AG09319 (cell line): ENCODE measurements around the gene SCAI.
"Not testable (repeated sequence)": the region's sequence is repeated elsewhere in the genome, so short reads cannot be mapped to it uniquely, and the experiment has no call there.

ENCODE experiments used
- DNase-seq: peaks from one replicate; pipeline ENCODE4 v3.0.0-alpha.2; 2010; ENCODE audit warnings: low read depth; ENCODE audit errors: extremely low read depth
- TF ChIP-seq, protein P1 (sequence below): IDR thresholded peaks from 2 replicates; pipeline ENCODE4 v1.5.1; 2011; ENCODE audit warnings: low read depth, mild to moderate bottlenecking, inconsistent platforms, low read length, moderate library complexity

Gene SCAI

DNA sequence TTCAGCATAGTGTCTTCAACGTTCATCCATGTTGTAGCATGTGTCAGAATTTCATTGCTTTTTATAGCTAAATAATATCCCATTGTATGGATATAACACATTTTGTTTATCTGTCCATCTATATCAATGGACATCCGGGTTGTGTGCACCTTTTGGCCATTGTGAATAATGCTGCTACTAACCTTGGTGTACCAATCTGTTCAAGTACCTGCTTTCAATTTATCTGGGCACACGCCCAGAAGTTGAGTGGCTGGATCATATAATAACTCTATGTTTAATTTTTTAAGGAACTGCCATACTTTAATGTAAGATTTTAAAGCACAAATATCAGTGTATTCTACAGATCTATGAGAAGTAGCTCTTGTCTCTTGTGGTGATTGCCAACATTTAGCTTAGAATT, 43.5 kb downstream of the SCAI start:
- TF ChIP-seq, protein P1, sequence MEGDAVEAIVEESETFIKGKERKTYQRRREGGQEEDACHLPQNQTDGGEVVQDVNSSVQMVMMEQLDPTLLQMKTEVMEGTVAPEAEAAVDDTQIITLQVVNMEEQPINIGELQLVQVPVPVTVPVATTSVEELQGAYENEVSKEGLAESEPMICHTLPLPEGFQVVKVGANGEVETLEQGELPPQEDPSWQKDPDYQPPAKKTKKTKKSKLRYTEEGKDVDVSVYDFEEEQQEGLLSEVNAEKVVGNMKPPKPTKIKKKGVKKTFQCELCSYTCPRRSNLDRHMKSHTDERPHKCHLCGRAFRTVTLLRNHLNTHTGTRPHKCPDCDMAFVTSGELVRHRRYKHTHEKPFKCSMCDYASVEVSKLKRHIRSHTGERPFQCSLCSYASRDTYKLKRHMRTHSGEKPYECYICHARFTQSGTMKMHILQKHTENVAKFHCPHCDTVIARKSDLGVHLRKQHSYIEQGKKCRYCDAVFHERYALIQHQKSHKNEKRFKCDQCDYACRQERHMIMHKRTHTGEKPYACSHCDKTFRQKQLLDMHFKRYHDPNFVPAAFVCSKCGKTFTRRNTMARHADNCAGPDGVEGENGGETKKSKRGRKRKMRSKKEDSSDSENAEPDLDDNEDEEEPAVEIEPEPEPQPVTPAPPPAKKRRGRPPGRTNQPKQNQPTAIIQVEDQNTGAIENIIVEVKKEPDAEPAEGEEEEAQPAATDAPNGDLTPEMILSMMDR, result no peak
- DNase-seq, result no peak

DNA sequence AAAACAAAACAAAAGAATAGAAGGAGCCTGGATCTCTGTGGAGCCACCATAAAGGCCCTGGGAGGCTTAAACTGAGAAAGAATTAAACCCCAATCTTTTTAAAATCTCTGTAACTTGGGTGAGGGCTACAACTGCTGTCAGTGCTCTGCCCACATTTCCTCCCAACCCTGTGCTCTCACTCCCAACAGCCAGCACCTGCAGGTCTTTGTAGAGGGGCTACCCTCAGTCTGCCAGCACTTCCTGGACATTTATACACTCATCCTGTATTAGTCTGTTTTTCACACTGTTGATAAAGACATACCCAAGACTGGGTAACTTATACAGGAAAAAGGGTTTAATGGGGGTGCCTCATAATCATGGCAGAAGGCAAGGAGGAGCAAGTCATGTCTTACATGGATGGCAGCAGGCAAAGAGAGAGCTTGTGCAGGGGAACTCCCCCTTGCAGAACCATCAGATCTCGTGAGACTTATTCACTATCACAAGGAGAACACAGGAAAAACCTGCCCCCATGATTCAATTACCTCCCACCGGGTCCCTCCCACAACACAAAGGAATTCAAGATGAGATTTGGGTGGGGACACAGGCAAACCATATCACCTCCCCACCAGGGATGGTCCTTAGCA, 47.4 kb downstream of the SCAI start:
- TF ChIP-seq, protein P1, result no peak
- DNase-seq, result no peak

DNA sequence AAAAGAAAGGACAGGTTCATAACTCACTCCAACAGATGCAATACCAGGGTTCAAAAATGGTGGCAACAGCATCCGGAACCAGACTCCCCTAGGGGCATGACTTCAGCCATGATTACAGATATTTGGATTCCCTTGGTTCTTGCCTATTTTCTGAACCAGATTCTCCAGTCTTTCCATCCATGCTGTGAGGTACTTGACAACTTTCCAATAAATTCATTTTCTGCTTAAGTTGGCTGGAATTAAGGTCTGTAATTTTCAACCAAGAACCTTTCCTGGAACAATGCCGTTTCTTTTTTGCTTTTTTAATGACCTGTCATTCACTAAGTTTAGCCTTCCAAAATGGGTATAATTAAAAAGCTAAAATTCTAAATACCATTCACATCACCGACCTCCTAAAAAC, 52.2 kb downstream of the SCAI start:
- TF ChIP-seq, protein P1, result no peak
- DNase-seq, result no peak

DNA sequence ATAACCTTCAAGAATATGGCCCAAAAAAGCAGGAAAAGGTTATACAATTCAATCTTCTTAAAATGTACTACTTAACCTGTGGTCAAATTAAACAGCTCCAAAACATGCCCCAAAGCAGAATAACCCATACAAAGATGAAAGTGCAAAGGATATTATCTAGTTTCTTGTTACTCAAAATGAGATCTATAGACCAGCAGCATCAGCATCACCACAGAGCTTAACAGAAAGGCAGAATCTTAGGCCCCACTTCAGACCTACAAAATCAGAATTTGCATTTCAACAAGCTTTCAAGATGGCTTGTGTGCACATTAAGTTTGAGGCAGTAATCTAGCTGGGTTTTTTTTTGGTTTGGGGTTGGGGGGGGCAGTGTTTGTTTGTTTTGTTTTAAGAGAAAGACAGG, 54.0 kb downstream of the SCAI start:
- DNase-seq, result no peak
- TF ChIP-seq, protein P1, result no peak

DNA sequence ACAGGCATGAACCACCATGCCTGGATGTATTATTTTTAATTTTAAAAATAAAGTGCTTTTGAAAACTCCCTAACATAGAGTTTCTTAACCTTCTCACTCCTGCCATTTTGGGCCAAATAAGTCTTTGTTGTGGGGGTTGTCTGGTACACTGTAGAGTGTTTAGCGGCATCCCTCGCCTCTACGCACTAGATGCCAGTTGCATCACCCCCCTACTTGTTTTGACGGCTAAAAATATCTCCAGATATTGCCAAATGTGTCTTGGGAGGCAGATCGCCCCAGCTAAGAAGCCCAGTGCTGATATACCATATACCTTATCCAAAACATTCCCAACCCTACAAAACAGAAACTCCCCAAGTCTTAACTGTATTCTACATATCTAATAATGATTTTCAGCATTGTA, 54.6 kb downstream of the SCAI start:
- TF ChIP-seq, protein P1, result no peak
- DNase-seq, result no peak

DNA sequence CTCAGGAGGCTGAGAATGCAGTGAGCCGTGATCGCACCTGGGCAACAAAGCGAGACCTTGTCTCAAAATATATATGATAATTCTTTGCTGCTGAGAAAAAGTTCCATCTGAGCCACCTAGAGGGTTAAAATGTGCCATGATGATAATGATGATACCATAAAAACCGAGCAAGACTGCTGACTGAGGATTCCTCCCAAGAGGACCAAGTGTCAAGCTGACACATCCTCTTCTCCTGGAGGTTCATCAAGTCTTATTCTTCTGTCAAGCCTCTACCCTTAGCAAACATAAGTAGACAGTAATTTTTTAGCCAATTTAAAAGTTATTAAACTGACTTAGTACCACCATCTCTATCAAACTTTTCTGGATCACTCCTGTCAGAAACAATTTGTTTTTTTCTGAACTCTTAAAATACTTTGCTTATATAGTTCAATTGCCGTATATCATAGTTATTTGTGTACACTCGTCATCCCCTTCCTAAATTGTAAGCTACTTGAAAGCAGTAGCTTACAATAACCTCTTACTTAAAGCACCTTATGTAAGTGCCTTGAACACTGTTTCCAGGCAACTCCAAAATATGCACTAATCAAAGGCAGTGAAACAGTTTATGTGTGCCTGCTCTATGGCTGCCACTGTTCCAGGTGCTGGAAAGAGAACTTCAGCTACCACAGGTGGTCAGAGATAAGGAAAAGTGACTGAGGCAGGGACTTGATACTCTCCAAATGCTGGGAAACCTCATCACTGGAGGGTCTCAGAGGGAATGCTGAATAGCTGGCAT, 57.4 kb downstream of the SCAI start:
- TF ChIP-seq, protein P1, result no peak
- DNase-seq, result no peak

DNA sequence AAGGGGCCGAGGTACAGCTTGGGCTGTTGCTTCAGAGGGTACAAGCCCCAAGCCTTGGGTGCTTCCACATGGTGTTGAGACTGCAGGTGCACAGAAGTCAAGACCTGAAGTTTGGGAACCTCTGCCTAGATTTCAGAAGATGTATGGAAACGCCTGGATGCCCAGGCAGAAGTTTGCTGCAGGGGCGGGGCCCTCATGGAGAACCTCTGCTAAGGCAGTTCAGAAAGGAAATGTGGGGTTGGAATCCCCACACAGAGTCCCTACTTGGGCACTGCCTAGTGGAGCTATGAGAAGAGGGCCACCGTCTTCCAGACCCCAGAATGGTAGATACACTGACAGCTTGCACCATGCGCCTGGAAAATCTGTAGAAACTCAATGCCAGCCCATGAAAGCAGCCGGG, 61.1 kb downstream of the SCAI start:
- not testable (repeated sequence) for DNase-seq

DNA sequence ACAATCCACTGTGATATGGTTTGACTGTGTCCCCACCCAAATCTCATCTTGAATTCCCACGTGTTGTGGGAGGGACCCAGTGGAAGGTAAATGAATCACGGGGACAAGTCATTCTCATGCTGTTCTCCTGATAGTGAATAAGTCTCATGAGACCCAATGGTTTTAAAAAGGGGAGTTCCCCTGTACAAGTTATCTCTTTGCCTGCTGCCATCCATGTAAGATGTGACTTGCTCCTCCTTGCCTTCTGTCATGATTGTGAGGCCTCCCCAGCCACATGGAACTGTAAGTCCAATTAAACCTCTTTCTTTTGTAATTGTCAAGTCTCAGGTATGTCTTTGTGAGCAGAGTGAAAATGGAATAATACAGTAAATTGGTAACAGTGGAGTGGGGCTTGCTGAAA, 62.5 kb downstream of the SCAI start:
- not testable (repeated sequence) for DNase-seq
